Measurements from ENCODE around the gene NPAS2.
A peak's percentile ranks its signal among the peaks of the same experiment; 100 is the strongest.

The NPAS2 gene

GRCh38 chr2:100993294-100993693 is 173.4 kb downstream of the NPAS2 start:
- no peak overlapping the region for H3K4me3 ChIP-seq (ENCODE audit: low read depth, low read length)
- TF ChIP-seq, protein P1, sequence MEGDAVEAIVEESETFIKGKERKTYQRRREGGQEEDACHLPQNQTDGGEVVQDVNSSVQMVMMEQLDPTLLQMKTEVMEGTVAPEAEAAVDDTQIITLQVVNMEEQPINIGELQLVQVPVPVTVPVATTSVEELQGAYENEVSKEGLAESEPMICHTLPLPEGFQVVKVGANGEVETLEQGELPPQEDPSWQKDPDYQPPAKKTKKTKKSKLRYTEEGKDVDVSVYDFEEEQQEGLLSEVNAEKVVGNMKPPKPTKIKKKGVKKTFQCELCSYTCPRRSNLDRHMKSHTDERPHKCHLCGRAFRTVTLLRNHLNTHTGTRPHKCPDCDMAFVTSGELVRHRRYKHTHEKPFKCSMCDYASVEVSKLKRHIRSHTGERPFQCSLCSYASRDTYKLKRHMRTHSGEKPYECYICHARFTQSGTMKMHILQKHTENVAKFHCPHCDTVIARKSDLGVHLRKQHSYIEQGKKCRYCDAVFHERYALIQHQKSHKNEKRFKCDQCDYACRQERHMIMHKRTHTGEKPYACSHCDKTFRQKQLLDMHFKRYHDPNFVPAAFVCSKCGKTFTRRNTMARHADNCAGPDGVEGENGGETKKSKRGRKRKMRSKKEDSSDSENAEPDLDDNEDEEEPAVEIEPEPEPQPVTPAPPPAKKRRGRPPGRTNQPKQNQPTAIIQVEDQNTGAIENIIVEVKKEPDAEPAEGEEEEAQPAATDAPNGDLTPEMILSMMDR (IDR thresholded peaks at IDR 0.05; ENCODE audit: low read depth, low read length, missing control alignments): no peak
- DNase-seq (ENCODE audit: low read depth): no peak

GRCh38 chr2:100995309-100996075 is 175.6 kb downstream of the NPAS2 start:
- DNase-seq (ENCODE audit: low read depth): no peak
- TF ChIP-seq, protein P1 (IDR thresholded peaks at IDR 0.05; ENCODE audit: low read depth, low read length, missing control alignments): no peak
- no peak overlapping the region for H3K4me3 ChIP-seq (ENCODE audit: low read depth, low read length)

- no peak for DNase-seq (ENCODE audit: low read depth)
- H3K4me3 ChIP-seq (ENCODE audit: low read depth, low read length): no peak overlapping the region
- TF ChIP-seq, protein P1 (IDR thresholded peaks at IDR 0.05; ENCODE audit: low read depth, low read length, missing control alignments): no peak
Measured at GRCh38 chr2:100997509-100998234, 177.7 kb downstream of the NPAS2 start.

GRCh38 chr2:100998235-100998573 is 178.3 kb downstream of the NPAS2 start:
- DNase-seq (ENCODE audit: low read depth): no peak
- TF ChIP-seq, protein P1 (IDR thresholded peaks at IDR 0.05; ENCODE audit: low read depth, low read length, missing control alignments): no peak
- no peak overlapping the region for H3K4me3 ChIP-seq (ENCODE audit: low read depth, low read length)

GRCh38 chr2:100999995-101000394 is 180.1 kb downstream of the NPAS2 start:
- no peak for DNase-seq (ENCODE audit: low read depth)
- TF ChIP-seq, protein P1 (IDR thresholded peaks at IDR 0.05; ENCODE audit: low read depth, low read length, missing control alignments): no peak
- no peak overlapping the region for H3K4me3 ChIP-seq (ENCODE audit: low read depth, low read length)

GRCh38 chr2:101001691-101002561 is 182.0 kb downstream of the NPAS2 start, which contains the start of gene RPL31:
RPL31 (plus strand) TSS chr2:101002289; CDS start chr2:101002702, 413 bp downstream.
- peak; percentile 95 for DNase-seq (ENCODE audit: low read depth)
- TF ChIP-seq, protein P1 (IDR thresholded peaks at IDR 0.05; ENCODE audit: low read depth, low read length, missing control alignments): no peak
- peak within 1 kb of the TSS; percentile 79 for H3K4me3 ChIP-seq (ENCODE audit: low read depth, low read length)
